GM19238 (cell line): ENCODE results near the gene MYOZ3.

Experiments used
- DNase-seq: peaks from one replicate; pipeline ENCODE4 v3.0.0; 2011; ENCODE audit warnings: low spot score; ENCODE audit not compliant: insufficient read length

Gene MYOZ3

DNA sequence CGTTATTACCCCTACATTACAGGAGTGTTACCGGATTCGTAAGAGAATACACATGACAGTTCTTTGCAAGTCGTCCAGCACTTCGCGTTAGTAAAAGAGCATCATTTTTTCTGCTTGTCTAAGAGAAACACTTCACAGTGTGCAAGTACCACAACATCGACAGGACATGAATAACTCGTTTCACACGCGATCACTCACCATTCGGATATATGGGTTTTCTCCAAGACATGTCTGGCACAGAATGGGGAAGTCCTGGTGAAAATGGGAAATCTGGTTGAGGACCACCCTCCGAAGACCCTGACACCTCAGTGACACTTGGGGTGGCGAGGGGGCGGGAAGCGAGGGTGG lies 39.2 kb downstream of the MYOZ3 start:
- no peak for DNase-seq

- peak; percentile 72 for DNase-seq
These were observed 39.7 kb downstream of the MYOZ3 start, which contains the start of gene RBM22 for GRCh38 chr5:150700594-150701377. Gene RBM22, minus strand, starts transcription at chr5:150701062. Its CDS starts 77 bp downstream, at chr5:150700985.

- DNase-seq, result no peak
These were observed 42.7 kb downstream of the MYOZ3 start for GRCh38 chr5:150703762-150704161.

DNA sequence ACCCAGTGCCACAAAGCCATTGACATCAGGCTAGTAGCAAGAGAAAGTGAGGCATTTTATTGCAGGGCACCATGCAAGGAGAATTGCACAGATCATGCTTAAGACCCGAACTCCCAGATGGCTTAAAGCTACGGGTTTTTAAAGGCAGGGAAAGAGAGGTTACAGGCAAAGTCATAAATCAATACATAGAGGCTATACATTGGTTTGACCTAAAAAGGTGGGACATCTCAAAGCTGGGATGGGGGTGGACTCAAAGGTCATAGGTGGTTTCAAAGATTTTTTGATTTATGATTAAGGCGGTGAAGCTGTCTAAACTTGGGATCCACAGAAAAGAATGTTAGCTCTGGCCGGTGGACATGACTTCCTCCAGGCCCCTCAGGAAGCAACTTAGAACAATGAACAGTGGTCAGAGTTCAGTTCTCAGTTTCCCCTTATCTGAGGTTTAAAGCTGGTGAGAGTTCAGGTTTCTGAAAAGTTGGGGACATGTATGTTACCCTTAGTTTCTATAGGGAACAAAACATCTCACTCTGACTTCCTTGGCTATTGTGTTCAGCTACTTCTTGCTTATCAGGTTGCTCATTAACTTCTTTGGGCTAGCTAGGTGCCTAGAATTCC lies 45.8 kb downstream of the MYOZ3 start:
- DNase-seq, result no peak

GRCh38 chr5:150710165-150710564 lies 49.1 kb downstream of the MYOZ3 start:
- no peak for DNase-seq

GRCh38 chr5:150723845-150724244 lies 62.8 kb downstream of the MYOZ3 start:
- DNase-seq, result no peak
